TTC549 (cell line): Measurements from ENCODE around the gene DDAH2.

Source experiments
- FAIRE-seq: peaks from 2 replicates; lab custom pipeline; 2012; peaks lifted over from hg19 to GRCh38; lab: Jason Lieb, UNC

DDAH2 gene

GRCh38 chr6:31687860-31688693 lies 41.0 kb downstream of the DDAH2 start:
- FAIRE-seq, result no peak

GRCh38 chr6:31687321-31687720 lies 41.8 kb downstream of the DDAH2 start:
- FAIRE-seq, result no peak

GRCh38 chr6:31686483-31686882 lies 42.6 kb downstream of the DDAH2 start:
- no peak for FAIRE-seq

GRCh38 chr6:31683591-31683990 lies 45.5 kb downstream of the DDAH2 start:
- FAIRE-seq, result no peak

- FAIRE-seq, result no peak
Measured at GRCh38 chr6:31681135-31681671, 47.9 kb downstream of the DDAH2 start.

- no peak for FAIRE-seq
Measured at GRCh38 chr6:31680226-31681134, 48.6 kb downstream of the DDAH2 start, which contains the start of gene LY6G5C. Gene LY6G5C (minus strand): TSS chr6:31681067. CDS start chr6:31680373, 694 bp downstream.

GRCh38 chr6:31677955-31678354 lies 51.1 kb downstream of the DDAH2 start:
- no peak for FAIRE-seq
